CMK (cell line): ENCODE measurements around the gene PHKB.
"Not testable (repeated sequence)": the region's sequence is repeated elsewhere in the genome, so short reads cannot be mapped to it uniquely, and the experiment has no call there.

Experiments used
- DNase-seq: peaks from one replicate; pipeline ENCODE4 v3.0.0-alpha.2; 2010; ENCODE audit warnings: low read depth

Gene PHKB

GRCh38 chr16:47470211-47470610 lies 9.1 kb downstream of the PHKB start:
- DNase-seq, result no peak

- DNase-seq, result no peak
These were observed 9.7 kb downstream of the PHKB start for GRCh38 chr16:47470810-47471209.

DNA sequence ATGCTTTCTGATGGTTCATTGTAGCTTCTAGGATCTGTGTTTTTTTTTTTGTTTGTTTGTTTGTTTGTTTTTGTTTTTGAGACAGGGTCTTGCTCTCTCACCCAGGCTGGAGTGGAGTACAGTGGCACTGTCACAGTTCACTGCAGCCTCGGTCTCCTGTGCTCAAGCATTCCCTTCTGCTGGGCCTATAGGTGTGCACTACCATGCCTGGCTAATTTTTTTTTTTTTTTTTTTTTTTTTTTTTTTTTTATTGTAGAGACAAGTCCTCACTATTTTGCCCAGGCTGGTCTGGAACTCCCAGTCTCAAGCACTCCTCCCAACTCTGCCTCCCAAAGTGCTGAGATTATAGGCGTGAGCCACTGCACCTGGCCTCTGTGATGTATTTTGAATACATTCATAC lies 11.9 kb downstream of the PHKB start:
- not testable (repeated sequence) for DNase-seq

GRCh38 chr16:47473792-47474191 lies 12.7 kb downstream of the PHKB start:
- no peak for DNase-seq

- no peak for DNase-seq
These were observed 14.7 kb downstream of the PHKB start for GRCh38 chr16:47475786-47476185.

DNA sequence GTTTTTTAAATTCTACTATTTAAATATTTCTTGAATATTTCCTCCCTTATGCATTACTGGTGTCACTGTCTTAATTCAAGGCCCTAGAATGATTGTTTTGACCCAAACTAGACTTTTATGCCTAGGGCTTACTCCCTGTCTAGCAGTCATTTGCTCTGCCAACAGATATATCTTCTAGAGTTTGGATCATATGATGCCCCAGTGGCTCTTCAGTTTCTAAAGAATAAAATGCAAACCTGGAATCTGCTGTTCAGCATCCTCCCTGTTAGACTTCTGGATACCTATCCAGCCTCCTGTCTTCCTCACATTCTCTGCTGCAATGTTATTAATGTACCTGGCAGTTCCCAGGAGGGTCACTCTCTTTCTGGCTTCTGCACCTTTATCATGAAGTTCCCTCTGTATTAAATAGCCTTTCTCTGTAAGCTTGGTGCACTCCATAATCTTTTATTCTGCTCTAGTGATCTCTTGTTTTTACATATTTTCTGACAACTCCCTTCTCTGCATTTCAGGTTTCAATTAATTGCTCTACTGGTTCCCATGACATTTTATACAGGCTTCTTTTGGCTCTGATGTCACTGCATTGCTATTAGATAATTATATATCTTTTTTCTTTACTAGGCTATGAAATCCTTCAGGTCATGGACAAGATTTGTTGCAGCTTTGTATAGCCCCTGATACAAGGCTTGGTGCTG lies 15.7 kb downstream of the PHKB start:
- DNase-seq, result no peak

DNA sequence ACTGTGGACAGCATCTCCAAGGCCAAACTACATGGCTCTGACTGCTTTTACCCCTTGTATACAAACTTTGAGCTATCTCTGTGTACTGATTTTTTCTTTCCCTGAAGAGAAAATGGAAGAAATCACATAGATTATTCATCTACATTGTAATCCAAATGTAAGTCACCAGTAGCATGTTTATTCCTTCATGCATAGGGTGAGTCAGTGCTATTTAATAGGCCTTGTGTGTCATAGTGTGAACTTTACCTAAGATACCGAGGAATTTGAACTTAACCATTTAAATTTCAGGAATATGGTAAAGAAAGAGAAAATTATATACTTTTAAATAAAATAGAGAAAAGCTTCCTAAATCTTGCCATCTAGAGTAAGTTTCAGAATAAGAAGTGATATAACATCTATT lies 16.5 kb downstream of the PHKB start:
- DNase-seq, result no peak

- no peak for DNase-seq
These were observed 19.3 kb downstream of the PHKB start for GRCh38 chr16:47480410-47480809.

DNA sequence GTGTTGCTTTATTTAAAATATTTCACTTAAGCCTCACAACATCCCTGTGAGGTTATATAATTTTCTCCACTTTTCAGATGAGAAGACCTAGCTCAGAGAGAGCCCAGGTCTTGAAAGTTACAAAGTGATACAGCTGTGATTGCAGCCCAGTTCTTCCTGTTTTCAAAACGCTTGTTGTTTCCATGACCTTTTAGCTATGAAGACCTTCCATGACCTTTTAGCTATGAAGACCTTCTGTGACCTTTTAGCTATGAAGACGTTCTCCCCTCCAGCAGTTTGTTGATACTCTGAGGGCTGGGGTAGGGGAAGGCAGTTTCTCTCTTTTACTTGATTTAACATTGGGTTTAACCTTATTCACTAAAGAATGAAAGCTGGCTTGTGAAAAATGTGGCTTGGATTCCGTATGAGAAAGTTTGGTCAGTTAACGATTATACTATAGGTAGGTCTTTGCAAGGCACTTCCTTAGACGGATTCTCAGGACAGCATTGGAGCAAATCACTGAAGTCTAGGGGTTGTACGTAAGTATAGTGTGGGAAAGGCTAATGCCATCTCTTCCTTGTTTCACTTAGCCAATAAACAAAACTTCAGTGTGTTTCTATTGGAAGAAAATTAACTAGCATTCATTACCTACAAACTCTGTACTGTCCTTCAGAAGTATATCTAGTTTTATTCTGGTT lies 20.7 kb downstream of the PHKB start:
- no peak for DNase-seq

DNA sequence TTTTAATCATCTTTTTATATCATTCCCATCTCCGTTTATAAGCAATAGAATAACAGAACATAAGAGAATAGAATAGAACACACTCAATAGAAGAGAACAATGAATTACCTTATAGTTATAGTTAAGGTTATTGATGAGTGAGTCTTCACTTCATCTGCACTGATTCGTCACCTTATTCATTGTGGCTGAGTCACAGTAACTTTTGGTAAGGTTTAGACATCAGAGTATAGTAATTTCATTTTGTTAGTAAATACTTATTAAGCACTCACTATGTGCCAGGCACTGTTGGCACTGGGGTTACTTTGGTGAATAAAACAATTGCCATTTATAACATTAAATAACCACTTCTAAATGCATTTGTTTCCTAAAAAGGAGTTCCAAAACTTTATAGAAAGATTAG lies 22.5 kb downstream of the PHKB start:
- DNase-seq, result no peak

DNA sequence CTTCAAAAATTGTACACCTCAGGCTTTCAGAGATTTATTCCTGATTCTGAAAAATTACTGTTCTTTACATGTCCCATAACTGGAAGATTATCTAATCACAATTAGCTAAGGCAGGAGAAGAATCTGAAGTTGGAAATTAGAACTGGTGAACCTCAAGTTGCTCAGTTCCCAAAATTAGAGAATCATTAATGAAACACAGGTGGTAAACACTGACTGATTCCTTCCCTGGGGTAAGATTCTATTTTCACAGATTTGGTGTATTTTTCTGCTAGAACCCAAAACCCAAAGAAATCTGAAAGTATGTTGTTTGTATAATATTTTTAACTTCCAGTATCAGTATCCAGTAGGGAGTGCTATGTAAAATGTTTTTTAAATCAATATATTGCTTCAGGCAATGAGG lies 25.7 kb downstream of the PHKB start:
- no peak for DNase-seq

DNA sequence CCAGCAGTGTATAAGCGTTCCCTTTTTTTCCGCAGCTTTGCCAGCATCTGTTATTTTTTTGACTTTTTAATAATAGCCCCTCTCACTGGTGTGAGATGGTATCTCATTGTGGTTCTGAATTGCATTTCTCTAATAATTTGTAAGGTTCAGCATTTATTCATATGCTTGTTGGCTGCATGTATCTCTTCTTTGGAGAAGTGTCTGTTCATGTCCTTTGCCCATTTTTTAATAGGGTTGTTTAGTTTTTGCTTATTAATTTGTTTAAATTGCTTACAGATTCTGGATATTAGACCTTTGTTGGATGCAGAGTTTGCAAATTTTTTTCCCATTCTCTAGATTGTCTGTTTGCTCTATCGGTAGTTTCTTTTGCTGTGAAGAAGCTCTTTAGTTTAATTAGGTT lies 26.9 kb downstream of the PHKB start:
- DNase-seq, result no peak

DNA sequence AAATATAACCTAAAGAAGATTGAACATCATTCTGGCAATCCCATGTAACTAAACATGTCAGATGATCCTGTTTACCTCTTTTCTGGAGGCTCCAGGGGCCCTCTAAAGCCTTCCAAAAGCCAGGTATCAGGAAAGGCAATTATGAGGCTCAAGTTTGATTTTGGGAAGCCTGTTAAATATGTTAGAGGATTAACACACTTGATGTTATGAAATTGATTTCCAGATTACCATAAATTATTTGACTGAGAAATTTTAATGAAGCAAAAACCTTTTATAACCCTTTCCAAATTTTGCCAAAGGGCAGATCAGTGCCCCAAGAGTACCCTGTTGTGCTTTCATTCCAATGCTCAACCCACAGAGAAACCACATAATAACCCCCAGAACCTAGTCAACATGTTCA lies 29.3 kb downstream of the PHKB start:
- no peak for DNase-seq

DNA sequence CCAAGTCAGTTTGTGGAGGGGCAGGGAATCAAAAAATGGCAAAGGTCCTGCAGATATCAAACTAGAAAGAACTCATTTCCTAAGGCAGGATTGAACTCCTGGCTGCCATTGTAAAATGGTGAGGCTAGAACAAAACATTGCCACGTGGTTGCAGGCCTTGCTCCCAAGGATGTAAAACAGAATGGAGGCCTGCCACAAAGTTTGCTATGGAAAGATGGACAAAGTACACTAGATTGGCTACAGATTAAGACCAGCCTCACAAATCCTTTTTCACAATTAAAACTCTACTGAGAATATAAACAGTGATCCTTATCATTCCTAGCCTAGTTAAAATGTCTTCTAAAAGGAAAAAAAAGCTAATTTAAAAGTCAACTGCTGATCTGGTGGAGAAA lies 30.9 kb downstream of the PHKB start:
- DNase-seq, result no peak

DNA sequence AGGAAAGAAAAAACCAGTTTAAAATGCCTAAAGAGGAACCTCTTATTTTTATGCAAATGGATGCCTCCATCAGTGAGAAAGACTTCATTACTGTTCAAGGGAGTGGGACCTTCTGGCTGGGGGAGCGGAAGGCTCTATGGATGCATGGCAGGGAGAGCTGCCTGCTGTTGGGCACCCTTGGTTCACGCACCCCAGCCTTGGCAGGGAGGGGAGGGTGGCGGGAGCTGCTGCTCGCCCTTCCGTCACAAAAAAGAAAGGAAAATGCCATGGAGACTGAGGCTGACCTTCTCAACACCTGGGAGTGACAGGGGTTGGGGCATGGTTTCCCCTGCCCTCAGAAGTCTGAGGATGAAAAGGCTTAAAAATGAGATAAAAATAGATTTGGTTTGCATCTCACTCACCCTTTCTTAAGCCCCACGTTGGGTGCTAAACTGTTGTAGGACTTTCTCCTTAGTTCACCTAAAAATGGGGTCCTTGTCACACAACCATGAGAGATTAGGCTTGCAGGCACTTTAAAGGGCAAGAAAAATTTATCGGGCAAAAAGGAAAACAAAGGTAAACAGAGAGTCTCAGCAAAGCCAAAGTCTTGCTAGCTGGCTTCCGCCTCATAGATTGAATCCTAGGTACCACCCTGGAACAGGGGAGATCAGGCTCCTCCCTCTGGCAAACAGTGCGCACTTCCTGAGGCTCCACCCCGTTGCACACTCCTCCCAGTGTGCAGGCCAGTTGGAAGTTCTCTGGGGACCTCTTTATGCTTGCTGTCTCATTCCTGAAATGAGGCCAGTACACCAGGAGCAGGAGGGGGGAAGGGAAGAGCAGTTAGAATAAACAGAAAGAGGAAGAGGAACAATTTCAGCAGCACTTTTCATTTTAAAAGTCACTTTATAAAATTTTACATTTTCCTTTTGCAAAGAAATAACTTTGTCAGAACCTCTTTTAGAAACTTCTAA lies 31.6 kb downstream of the PHKB start:
- DNase-seq, result peak; percentile 54

DNA sequence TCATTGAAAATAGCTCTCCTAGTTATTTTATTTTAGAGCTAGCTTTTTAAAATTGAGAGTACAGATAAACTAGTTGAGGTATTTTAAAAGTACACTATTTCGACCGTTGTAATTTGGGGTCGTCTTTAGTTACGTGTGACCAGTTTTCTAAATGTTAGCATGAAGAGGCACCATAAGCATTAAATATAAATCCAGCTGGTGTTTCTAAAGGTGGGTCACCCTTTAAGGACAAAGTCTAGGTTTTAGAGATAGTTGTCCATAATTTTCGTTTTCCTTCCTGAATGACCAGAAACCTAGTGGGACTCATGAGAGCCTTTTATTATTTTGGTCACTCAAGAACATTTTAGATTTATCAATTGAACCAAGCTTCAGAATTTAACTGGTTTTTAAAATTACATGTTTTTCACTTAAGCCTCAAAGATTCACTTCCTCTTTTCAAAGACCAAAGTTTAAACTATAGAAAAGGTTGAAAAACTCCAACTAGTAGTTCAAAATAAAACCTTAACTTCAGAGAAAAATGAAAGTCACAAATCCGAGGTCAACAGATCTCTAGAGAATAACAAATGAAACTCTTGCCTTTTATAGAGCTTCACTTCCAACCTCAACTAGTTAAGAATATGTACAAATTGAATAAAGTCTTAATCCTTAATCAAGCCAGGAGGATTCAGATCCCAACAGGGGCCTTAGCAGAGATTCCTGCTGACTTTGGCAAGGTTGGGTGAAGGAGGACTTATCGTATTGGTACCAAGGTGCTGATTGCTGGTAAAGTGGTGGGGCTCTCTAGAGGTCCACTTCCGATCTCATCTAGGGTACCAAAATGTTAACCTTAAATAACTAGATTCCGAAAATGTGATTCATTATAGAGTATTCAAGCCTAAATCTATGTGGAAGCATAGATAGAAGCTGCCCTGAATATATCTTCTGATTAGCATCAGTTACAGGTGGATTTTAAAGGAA lies 32.5 kb downstream of the PHKB start:
- no peak for DNase-seq

DNA sequence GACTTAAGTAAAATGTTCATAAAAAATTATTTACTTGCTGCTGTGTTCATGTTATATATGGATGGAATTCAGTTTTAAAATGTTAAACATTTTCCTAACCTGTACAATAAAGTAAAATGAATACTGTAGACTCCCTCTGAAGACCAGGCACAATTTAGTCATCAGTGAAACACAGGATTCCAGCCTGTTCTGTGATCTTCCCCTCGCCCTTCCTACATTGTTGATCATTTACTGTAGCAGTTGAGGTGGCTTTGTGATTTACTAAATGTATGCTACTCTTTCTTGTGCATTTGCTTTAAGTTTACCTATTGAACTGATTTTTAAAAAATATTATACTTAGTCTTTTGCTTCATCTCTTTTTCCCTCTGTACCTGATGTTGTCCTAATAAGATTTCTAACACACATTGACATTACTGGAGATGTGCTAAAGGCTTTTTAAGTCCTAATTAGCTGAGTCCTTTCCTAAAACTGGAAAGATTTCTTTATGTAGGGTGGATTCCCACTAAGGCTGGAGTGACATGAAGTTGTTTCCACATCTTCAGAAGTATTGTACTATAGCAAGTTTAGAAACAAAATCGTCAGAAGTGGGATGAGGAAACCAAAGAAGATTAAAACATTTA lies 38.1 kb downstream of the PHKB start:
- DNase-seq, result no peak

DNA sequence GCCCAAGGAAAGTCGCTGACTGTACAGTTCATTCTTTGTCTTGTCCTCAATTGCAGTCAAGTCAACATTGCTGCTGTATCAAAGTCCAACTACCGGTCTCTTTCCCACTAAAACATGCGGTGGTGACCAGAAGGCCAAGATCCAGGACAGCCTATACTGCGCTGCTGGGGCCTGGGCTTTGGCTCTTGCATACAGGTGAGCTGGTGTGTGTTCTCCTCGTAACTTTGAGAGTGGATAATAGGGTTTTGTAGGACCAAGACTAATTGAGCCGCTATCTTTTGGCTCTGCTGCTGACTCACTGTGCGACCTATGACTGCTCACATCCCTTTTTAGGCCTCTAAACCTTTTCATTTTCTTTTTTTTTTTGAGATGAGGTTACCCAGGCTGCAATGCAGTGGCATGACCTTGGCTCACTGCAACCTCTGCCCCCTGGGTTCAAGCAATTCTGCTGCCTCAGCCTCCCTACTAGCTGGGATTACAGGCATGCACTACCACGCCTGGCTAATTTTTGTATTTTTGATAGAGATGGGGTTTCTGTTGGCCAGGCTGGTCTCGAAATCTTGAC lies 38.7 kb downstream of the PHKB start:
- DNase-seq, result no peak

GRCh38 chr16:47503936-47504335 lies 42.8 kb downstream of the PHKB start:
- DNase-seq, result no peak

GRCh38 chr16:47504599-47504998 lies 43.5 kb downstream of the PHKB start:
- DNase-seq, result no peak

GRCh38 chr16:47506800-47507199 lies 45.7 kb downstream of the PHKB start:
- DNase-seq, result no peak
